ENCODE results near the gene GPBP1L1. TPM values are rescaled to one million over a fixed set of nuclear protein-coding genes. Genes with fewer than 3 reads are reported as not detected.
A peak's percentile ranks its signal among the peaks of the same experiment; 100 is the strongest.

GPBP1L1 gene
- total RNA-seq, 2 donors from 2014 or later = 117 to 124 TPM

DNA sequence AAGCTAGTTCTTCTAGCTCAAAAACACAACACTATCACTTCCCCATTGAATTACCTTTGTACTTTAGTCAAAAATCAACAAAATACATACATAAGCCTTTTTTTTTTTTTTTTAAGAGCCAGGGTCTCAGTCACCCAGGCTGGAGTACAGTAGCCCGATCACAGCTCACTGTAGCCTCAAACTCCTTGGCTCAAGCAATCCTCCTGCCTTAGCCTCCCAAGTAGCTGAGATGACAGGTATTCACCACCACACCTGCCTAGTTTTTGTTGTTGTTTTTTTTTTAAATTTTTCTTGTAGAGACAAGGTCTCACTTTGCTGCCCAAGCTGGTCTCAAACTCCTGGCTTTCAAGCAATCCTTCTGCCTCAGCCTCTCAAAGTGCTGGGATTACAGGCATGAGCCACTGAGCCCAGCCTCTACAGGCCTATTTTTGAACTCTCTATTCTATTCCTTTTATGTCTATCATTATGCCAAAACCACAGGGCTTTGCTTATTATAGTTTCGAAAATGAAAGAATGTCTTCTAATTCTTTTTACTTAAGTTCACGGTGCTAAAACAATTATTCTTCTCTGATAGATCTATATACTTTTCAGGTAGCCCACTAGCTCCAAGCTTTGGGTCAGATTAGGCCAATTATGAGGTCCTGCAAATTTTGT is 29.6 kb downstream of the GPBP1L1 start:
- Histone ChIP-seq H3K4me3 (ENCODE audit: low read length) (no peak overlapping the region), H3K36me3 (ENCODE audit: control insufficient read depth, insufficient read depth, low read length) (peaks cover 91% of the 10 kb centered on the region), H3K27me3 (ENCODE audit: control insufficient read depth, insufficient read depth, low read length, poor library complexity, severe bottlenecking) (no peaks in the 10 kb centered on the region), H3K4me1 (ENCODE audit: control insufficient read depth, insufficient read depth, low read length) (no peaks in the 10 kb centered on the region), H3K9me3 (ENCODE audit: control insufficient read depth, low read length) (no peaks in the 10 kb centered on the region), H3K27ac (ENCODE audit: low read depth, low read length) (no peak overlapping the region), H3K9ac (ENCODE audit: extremely low read depth, low read length, poor library complexity, severe bottlenecking) (no peak overlapping the region)
- TF ChIP-seq, protein P1, sequence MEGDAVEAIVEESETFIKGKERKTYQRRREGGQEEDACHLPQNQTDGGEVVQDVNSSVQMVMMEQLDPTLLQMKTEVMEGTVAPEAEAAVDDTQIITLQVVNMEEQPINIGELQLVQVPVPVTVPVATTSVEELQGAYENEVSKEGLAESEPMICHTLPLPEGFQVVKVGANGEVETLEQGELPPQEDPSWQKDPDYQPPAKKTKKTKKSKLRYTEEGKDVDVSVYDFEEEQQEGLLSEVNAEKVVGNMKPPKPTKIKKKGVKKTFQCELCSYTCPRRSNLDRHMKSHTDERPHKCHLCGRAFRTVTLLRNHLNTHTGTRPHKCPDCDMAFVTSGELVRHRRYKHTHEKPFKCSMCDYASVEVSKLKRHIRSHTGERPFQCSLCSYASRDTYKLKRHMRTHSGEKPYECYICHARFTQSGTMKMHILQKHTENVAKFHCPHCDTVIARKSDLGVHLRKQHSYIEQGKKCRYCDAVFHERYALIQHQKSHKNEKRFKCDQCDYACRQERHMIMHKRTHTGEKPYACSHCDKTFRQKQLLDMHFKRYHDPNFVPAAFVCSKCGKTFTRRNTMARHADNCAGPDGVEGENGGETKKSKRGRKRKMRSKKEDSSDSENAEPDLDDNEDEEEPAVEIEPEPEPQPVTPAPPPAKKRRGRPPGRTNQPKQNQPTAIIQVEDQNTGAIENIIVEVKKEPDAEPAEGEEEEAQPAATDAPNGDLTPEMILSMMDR (conservative IDR thresholded peaks at IDR 0.05) = no peak
- 98 to 100% methylated on average over 1 to 3 of the region's 3 CpGs for WGBS, 2 experiments (ENCODE audit: insufficient coverage in 1 of 2, insufficient read length in 1 of 2)
- peaks cover 81% of the 10 kb centered on the region for H3K36me3 Mint-ChIP-seq (ENCODE audit: low read depth)
- H3K4me1 Mint-ChIP-seq = no peaks in the 10 kb centered on the region
- H3K9me3 Mint-ChIP-seq = no peaks in the 10 kb centered on the region
- DNase-seq = no peak
- H3K27me3 Mint-ChIP-seq (ENCODE audit: insufficient read depth) = no peaks in the 10 kb centered on the region
- H3K27ac Mint-ChIP-seq = no peak overlapping the region
- H3K4me3 Mint-ChIP-seq = no peak overlapping the region

DNA sequence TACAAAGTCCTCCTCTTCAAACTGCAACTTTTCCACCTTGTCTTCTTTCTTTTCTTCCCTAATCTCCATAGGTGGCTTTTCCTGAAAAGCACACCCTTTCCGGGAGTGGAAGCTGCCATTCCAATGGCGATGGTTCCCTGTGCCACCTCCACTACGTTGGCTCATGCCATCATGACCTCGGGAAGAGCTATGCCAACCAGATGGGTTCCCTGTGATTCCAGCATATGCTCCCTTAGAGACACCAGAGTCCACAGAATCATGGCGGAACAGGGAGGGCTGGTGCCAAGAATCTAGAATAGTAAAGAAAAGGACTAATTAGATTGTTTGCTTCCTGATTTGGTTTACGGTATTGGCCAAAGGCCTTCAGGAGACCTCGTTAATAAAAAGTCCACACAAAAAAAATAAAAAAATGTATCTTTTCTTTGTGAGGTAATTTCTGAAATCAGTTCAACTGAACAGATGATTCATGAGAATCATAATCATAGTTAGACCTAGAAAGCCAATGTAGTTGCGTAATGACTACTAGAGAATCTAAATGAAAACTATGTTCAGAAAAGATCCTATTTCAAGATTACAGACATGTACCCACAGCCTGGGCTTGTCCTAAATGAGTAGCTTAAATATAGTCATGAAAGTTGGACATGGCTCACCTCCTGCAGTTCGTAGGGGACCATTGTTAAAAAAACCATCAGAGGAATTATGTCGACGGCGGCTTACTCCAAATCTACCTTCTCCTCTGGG is 31.6 kb downstream of the GPBP1L1 start:
- H3K9me3 ChIP-seq (ENCODE audit: control insufficient read depth, low read length) = no peaks in the 10 kb centered on the region
- H3K36me3 ChIP-seq (ENCODE audit: control insufficient read depth, insufficient read depth, low read length) = peaks cover 98% of the 10 kb centered on the region
- H3K4me1 ChIP-seq (ENCODE audit: control insufficient read depth, insufficient read depth, low read length) = no peaks in the 10 kb centered on the region
- H3K27ac ChIP-seq (ENCODE audit: low read depth, low read length) = no peak overlapping the region
- Mint-ChIP-seq H3K27ac (no peak overlapping the region), H3K4me3 (no peak overlapping the region), H3K27me3 (ENCODE audit: insufficient read depth) (no peaks in the 10 kb centered on the region), H3K9me3 (no peaks in the 10 kb centered on the region), H3K36me3 (ENCODE audit: low read depth) (peaks cover 85% of the 10 kb centered on the region), H3K4me1 (peaks cover 3% of the 10 kb centered on the region)
- no peak overlapping the region for H3K4me3 ChIP-seq (ENCODE audit: low read length)
- no peak overlapping the region for H3K9ac ChIP-seq (ENCODE audit: extremely low read depth, low read length, poor library complexity, severe bottlenecking)
- no peaks in the 10 kb centered on the region for H3K27me3 ChIP-seq (ENCODE audit: control insufficient read depth, insufficient read depth, low read length, poor library complexity, severe bottlenecking)
- TF ChIP-seq, protein P1 (conservative IDR thresholded peaks at IDR 0.05) = no peak
- no peak for DNase-seq
- 96% methylated on average over 6 to 12 of the region's 12 CpGs for WGBS, 2 experiments (ENCODE audit: insufficient coverage in 1 of 2, insufficient read length in 1 of 2)

DNA sequence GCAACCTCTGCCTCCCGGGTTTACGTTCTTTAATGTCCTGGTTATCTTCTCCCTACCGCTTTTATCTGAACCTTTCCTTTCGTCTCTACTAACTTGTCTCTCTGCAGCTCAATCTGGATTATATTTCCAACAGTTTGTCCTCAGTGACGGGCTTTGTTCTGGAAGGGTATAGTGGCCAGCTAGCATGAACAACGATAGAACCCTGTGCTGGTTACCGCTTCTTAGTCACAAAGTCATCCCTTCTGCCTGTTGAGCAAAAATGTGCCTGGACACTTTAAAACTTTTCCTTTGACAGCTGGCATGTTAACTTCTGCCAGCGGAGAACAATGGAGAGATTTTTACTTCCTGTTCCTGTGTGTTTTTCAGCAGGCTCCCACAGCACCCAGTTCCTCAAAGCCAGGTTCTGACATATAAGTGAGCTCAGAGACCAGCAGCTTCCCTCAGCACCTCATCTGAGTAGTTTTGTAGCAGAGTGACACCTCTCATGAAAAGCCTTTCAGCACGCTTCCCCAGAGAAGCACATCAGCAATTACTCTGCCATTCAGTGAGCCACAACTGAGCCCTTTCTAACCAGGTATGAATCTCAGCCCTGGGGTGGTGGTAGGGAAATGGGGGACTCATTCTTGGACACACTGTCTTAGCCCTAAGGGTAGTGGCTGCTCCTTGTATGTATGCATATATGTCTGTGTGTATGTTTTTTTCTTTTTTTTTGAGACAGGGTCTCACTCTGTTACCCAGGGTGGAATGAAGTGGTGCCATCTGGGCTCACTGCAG is 38.9 kb downstream of the GPBP1L1 start:
- H3K9me3 ChIP-seq (ENCODE audit: control insufficient read depth, low read length) = no peaks in the 10 kb centered on the region
- Mint-ChIP-seq H3K9me3 (no peaks in the 10 kb centered on the region), H3K4me1 (peaks cover 3% of the 10 kb centered on the region), H3K36me3 (ENCODE audit: low read depth) (peaks cover 66% of the 10 kb centered on the region), H3K27ac (peak overlapping the region; percentile 30), H3K4me3 (no peak overlapping the region), H3K27me3 (ENCODE audit: insufficient read depth) (no peaks in the 10 kb centered on the region)
- no peaks in the 10 kb centered on the region for H3K27me3 ChIP-seq (ENCODE audit: control insufficient read depth, insufficient read depth, low read length, poor library complexity, severe bottlenecking)
- no peak overlapping the region for H3K4me3 ChIP-seq (ENCODE audit: low read length)
- no peak overlapping the region for H3K27ac ChIP-seq (ENCODE audit: low read depth, low read length)
- H3K36me3 ChIP-seq (ENCODE audit: control insufficient read depth, insufficient read depth, low read length) = peaks cover 79% of the 10 kb centered on the region
- no peak for DNase-seq
- no peak overlapping the region for H3K9ac ChIP-seq (ENCODE audit: extremely low read depth, low read length, poor library complexity, severe bottlenecking)
- WGBS, 2 experiments (ENCODE audit: insufficient coverage in 1 of 2, insufficient read length in 1 of 2) = 94% methylated on average over 8 to 9 of the region's 9 CpGs
- H3K4me1 ChIP-seq (ENCODE audit: control insufficient read depth, insufficient read depth, low read length) = no peaks in the 10 kb centered on the region
- TF ChIP-seq, protein P1 (conservative IDR thresholded peaks at IDR 0.05) = no peak
